ENCODE data around the gene SPRR2E.

DNA sequence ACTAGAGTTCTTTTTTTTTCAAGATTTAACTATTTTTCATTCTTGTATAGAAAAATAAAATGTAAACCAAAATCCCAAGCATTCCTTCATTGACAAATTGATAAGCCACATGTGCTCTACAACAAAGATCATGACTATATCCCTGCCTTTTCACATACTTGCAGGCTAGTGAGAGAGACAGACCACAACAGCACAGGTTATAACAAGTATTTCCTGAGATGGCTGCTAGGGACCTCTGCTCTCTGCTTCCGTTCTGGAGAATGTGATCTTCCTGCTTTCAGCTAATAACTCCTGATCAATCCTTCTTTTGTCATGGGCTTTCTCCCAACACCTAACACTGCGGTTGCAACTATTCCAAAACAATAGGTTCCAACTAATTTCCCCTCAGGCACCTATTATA lies 33.0 kb upstream of the SPRR2E start:
- TF ChIP-seq, protein P1, sequence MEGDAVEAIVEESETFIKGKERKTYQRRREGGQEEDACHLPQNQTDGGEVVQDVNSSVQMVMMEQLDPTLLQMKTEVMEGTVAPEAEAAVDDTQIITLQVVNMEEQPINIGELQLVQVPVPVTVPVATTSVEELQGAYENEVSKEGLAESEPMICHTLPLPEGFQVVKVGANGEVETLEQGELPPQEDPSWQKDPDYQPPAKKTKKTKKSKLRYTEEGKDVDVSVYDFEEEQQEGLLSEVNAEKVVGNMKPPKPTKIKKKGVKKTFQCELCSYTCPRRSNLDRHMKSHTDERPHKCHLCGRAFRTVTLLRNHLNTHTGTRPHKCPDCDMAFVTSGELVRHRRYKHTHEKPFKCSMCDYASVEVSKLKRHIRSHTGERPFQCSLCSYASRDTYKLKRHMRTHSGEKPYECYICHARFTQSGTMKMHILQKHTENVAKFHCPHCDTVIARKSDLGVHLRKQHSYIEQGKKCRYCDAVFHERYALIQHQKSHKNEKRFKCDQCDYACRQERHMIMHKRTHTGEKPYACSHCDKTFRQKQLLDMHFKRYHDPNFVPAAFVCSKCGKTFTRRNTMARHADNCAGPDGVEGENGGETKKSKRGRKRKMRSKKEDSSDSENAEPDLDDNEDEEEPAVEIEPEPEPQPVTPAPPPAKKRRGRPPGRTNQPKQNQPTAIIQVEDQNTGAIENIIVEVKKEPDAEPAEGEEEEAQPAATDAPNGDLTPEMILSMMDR (IDR thresholded peaks at IDR 0.05; ENCODE audit: borderline replicate concordance, extremely low read depth, low read length, poor library complexity, severe bottlenecking) = no peak
- TF ChIP-seq EZH2 (IDR thresholded peaks at IDR 0.05; ENCODE audit: borderline replicate concordance, low read depth, low read length, severe bottlenecking) = no peak
